Breast epithelium (tissue), 4 donors: ENCODE results near the gene FOXN3. TPM values are rescaled to one million over a fixed set of nuclear protein-coding genes. Genes with fewer than 3 reads are reported as not detected.

ENCODE experiments used
- DNase-seq, 2 donors: peaks; one replicate each; pipeline ENCODE4 v3.0.0-alpha.2; 2019; ENCODE audit warnings: low spot score in 2 of 2
- H3K27ac ChIP-seq, 2 donors: fragments of 200-600 bp; sonication (generic) in 1 of 2; one replicate each; pipeline ENCODE4 v1.5.1; 2016 to 2019; ENCODE audit warnings: mild to moderate bottlenecking in 1 of 2
- H3K27me3 ChIP-seq, 2 donors: fragments of 200-600 bp; sonication (generic) in 1 of 2; one replicate each; pipeline versions ENCODE4 v1.5.1 to v1.6.0; 2017 to 2019; ENCODE audit warnings: control low read depth in 1 of 2, mild to moderate bottlenecking in 1 of 2
- H3K36me3 ChIP-seq: fragments of 200-600 bp; one replicate; pipeline ENCODE4 v1.5.1; 2019
- H3K4me1 ChIP-seq, 2 donors: fragments of 200-600 bp; sonication (generic); one replicate each; pipeline ENCODE4 v1.5.1; 2016 to 2019; ENCODE audit warnings: control low read depth in 1 of 2
- H3K4me3 ChIP-seq, 3 donors: fragments of 200-600 bp; sonication (generic); 1 replicate in 2 of 3; 2 replicates in 1 of 3; pipeline ENCODE4 v1.5.1; 2016 to 2019; ENCODE audit warnings: mild to moderate bottlenecking in 3 of 3, moderate library complexity in 2 of 3
- H3K9me3 ChIP-seq, 2 donors: fragments of 200-600 bp; sonication (generic) in 1 of 2; one replicate each; pipeline ENCODE4 v1.5.1; 2016 to 2019; ENCODE audit warnings: control low read depth in 1 of 2
- POLR2A ChIP-seq: fragments of 450-650 bp; IDR thresholded peaks from one replicate; pipeline ENCODE4 v1.6.1; 2016; ENCODE audit warnings: antibody characterized with exemption, mild to moderate bottlenecking, moderate library complexity
- POLR2AphosphoS5 ChIP-seq, 3 donors: sonication (generic); formaldehyde crosslinking; IDR thresholded peaks; one replicate each; pipeline ENCODE4 v1.6.1; 2017; ENCODE audit warnings: antibody characterized with exemption in 3 of 3
- intact Hi-C: fragments of 100-400 bp; cut with DNase I; formaldehyde crosslinking; loops from one replicate; pipeline ENCODE4 v1.15.1; 2023; ENCODE audit warnings: low total_unique reads
- total RNA-seq, 3 donors: library from RNA; depleted of rRNA; stranded (reverse); fragments of >200 nt; gene quantifications; one replicate each; pipeline ENCODE4 v1.1.0, GENCODE V29; 2016
- TF ChIP-seq, protein P1 (sequence below), 3 donors: fragments of 450-650 bp; IDR thresholded peaks; one replicate each; pipeline ENCODE4 v1.5.1; 2016 to 2017; ENCODE audit warnings: antibody characterized with exemption in 3 of 3, mild to moderate bottlenecking in 3 of 3, moderate library complexity in 3 of 3

FOXN3 gene
- total RNA-seq, 3 donors from 2014 or later, result 70.7 to 180 (median 80.3) TPM

GRCh38 chr14:89399157-89399556 lies 17.9 kb downstream of the FOXN3 start:
- Histone ChIP-seq H3K27me3 (no peaks in the 10 kb centered on the region), H3K4me3 (no peak overlapping the region), H3K27ac (no peak overlapping the region), H3K9me3 (no peaks in the 10 kb centered on the region), H3K4me1 (no peaks in the 10 kb centered on the region), H3K36me3 (no peaks in the 10 kb centered on the region)
- no peak for DNase-seq
- intact Hi-C loops, result no loop called here
- TF ChIP-seq POLR2AphosphoS5 (IDR thresholded peaks at IDR 0.05) (no peak), POLR2A (no peak)
- TF ChIP-seq, protein P1, sequence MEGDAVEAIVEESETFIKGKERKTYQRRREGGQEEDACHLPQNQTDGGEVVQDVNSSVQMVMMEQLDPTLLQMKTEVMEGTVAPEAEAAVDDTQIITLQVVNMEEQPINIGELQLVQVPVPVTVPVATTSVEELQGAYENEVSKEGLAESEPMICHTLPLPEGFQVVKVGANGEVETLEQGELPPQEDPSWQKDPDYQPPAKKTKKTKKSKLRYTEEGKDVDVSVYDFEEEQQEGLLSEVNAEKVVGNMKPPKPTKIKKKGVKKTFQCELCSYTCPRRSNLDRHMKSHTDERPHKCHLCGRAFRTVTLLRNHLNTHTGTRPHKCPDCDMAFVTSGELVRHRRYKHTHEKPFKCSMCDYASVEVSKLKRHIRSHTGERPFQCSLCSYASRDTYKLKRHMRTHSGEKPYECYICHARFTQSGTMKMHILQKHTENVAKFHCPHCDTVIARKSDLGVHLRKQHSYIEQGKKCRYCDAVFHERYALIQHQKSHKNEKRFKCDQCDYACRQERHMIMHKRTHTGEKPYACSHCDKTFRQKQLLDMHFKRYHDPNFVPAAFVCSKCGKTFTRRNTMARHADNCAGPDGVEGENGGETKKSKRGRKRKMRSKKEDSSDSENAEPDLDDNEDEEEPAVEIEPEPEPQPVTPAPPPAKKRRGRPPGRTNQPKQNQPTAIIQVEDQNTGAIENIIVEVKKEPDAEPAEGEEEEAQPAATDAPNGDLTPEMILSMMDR (IDR thresholded peaks at IDR 0.05), result no peak

DNA sequence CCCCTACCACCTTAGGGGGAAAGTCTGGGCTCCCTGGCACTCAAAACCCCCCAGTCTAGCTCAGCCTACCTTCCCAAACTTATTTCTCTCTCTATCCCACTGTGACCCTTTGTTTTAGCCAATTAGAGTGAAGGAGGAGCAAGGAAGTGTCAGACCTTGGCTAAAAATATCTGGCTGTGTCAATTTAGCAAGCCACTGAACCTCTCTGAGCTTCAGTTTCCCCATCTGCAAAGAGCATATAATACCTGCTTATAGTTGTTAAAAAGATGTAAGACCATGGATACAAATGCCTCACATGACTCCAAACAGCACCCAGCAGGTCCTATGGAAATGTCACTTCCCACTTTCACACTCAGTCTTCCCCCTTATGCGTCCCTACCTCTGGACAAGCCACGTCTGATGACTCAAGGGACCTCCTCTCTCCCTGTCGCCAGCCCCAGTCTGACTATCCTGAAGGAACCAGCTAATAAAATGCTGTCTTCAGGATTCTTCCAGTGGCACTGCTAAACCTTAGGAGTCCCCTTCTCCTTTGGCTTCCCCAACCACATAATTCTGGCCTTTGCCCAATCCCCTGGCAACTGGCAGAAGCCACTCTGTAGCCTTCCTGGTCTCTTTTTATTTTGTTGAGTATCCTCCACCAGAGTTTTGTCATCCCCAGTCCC lies 19.3 kb downstream of the FOXN3 start:
- intact Hi-C loops, result no loop called here
- no peak for DNase-seq
- Histone ChIP-seq H3K4me3 (no peak overlapping the region), H3K27ac (no peak overlapping the region), H3K27me3 (no peaks in the 10 kb centered on the region), H3K9me3 (no peaks in the 10 kb centered on the region), H3K4me1 (no peaks in the 10 kb centered on the region), H3K36me3 (no peaks in the 10 kb centered on the region)
- TF ChIP-seq POLR2AphosphoS5 (IDR thresholded peaks at IDR 0.05) (no peak), POLR2A (no peak)
- TF ChIP-seq, protein P1 (IDR thresholded peaks at IDR 0.05), result no peak

GRCh38 chr14:89394972-89395371 lies 22.1 kb downstream of the FOXN3 start:
- H3K4me3 ChIP-seq, result no peak overlapping the region
- no peak overlapping the region for H3K27ac ChIP-seq
- DNase-seq, result no peak
- H3K27me3 ChIP-seq, result no peaks in the 10 kb centered on the region
- H3K9me3 ChIP-seq, result no peaks in the 10 kb centered on the region
- TF ChIP-seq POLR2A, result no peak
- TF ChIP-seq, protein P1 (IDR thresholded peaks at IDR 0.05), result no peak
- no peak for TF ChIP-seq POLR2AphosphoS5 (IDR thresholded peaks at IDR 0.05)
- intact Hi-C loops, result no loop called here
- no peaks in the 10 kb centered on the region for H3K4me1 ChIP-seq
- H3K36me3 ChIP-seq, result no peaks in the 10 kb centered on the region

GRCh38 chr14:89393222-89393745 lies 23.7 kb downstream of the FOXN3 start:
- Histone ChIP-seq H3K4me1 (no peaks in the 10 kb centered on the region), H3K36me3 (no peaks in the 10 kb centered on the region), H3K9me3 (no peaks in the 10 kb centered on the region), H3K4me3 (no peak overlapping the region), H3K27me3 (no peaks in the 10 kb centered on the region), H3K27ac (no peak overlapping the region)
- DNase-seq, result no peak
- intact Hi-C loops, result no loop called here
- TF ChIP-seq POLR2AphosphoS5 (IDR thresholded peaks at IDR 0.05) (no peak), POLR2A (no peak)
- TF ChIP-seq, protein P1 (IDR thresholded peaks at IDR 0.05), result no peak

GRCh38 chr14:89392181-89392580 lies 24.9 kb downstream of the FOXN3 start:
- Histone ChIP-seq H3K27me3 (no peaks in the 10 kb centered on the region), H3K4me1 (no peaks in the 10 kb centered on the region), H3K36me3 (no peaks in the 10 kb centered on the region), H3K4me3 (no peak overlapping the region), H3K9me3 (no peaks in the 10 kb centered on the region), H3K27ac (no peak overlapping the region)
- TF ChIP-seq POLR2A (no peak), POLR2AphosphoS5 (IDR thresholded peaks at IDR 0.05) (no peak)
- TF ChIP-seq, protein P1 (IDR thresholded peaks at IDR 0.05), result no peak
- intact Hi-C loops, result no loop called here
- DNase-seq, result no peak
